A673 (cell line): ENCODE data around the gene LINC00305. TPM values are rescaled to one million over a fixed set of nuclear protein-coding genes. Genes with fewer than 3 reads are reported as not detected.

ENCODE experiments used
- BruUV-seq: library from RNA; stranded (reverse); fragments of 400-500 nt; replicated peaks from 2 replicates; lab custom pipeline; 2021; lab: Mats Ljungman, UMichigan
- CTCF ChIA-PET: fragments of 300-600 bp; sonication (Branson Sonifier 250); formaldehyde crosslinking; loops from one replicate; lab custom pipeline; 2022; ENCODE audit warnings: antibody characterized with exemption; lab: Charles Lee
- POLR2A ChIA-PET: fragments of 300-600 bp; sonication (Branson Sonifier 250); formaldehyde crosslinking; loops from one replicate; lab custom pipeline; 2022; ENCODE audit warnings: antibody characterized with exemption; ENCODE audit not compliant: low non-redundant PET; lab: Charles Lee
- DNase-seq: peaks from one replicate; pipeline ENCODE4 v3.0.0-alpha.2; 2015; ENCODE audit warnings: low spot score
- H3K27ac ChIP-seq: fragments of 200-600 bp; sonication (generic); 2 replicates; pipeline ENCODE4 v1.5.1; 2016; ENCODE audit warnings: mixed run types, low read depth, mild to moderate bottlenecking, mixed read lengths, antibody characterized with exemption, low read length; ENCODE audit not compliant: poor library complexity, severe bottlenecking
- H3K27me3 ChIP-seq: fragments of 200-600 bp; sonication (generic); replicated peaks from 2 replicates; pipeline ENCODE4 v1.6.1; 2017; ENCODE audit warnings: mixed run types, low read depth, mild to moderate bottlenecking, mixed read lengths, antibody characterized with exemption, low read length; ENCODE audit not compliant: insufficient read depth, poor library complexity
- H3K36me3 ChIP-seq: fragments of 200-600 bp; sonication (generic); 2 replicates; pipeline ENCODE4 v1.6.1; 2016; ENCODE audit warnings: mixed run types, mild to moderate bottlenecking, mixed read lengths, antibody characterized with exemption, low read length; ENCODE audit not compliant: insufficient read depth, poor library complexity, severe bottlenecking
- H3K4me1 ChIP-seq: fragments of 200-600 bp; sonication (generic); 2 replicates; pipeline ENCODE4 v1.6.1; 2017; ENCODE audit warnings: mixed run types, mild to moderate bottlenecking, mixed read lengths, antibody characterized with exemption, low read length; ENCODE audit not compliant: insufficient read depth, poor library complexity, severe bottlenecking
- H3K4me3 ChIP-seq: fragments of 200-600 bp; sonication (generic); 2 replicates; pipeline ENCODE4 v1.5.1; 2016; ENCODE audit warnings: low read depth, mixed run types, mild to moderate bottlenecking, mixed read lengths, low read length; ENCODE audit not compliant: poor library complexity, severe bottlenecking
- H3K9me3 ChIP-seq: fragments of 200-600 bp; sonication (generic); 2 replicates; pipeline ENCODE4 v1.6.1; 2016; ENCODE audit warnings: mixed run types, low read depth, mild to moderate bottlenecking, mixed read lengths, antibody characterized with exemption, low read length; ENCODE audit not compliant: poor library complexity, severe bottlenecking
- EZH2 ChIP-seq: fragments of 200-600 bp; sonication (generic); IDR thresholded peaks from 2 replicates; pipeline ENCODE4 v1.6.1; 2017; ENCODE audit warnings: borderline replicate concordance, low read depth, mild to moderate bottlenecking, mixed read lengths, antibody characterized with exemption, low read length; ENCODE audit not compliant: poor library complexity, severe bottlenecking
- intact Hi-C: fragments of 100-400 bp; cut with micrococcal nuclease; formaldehyde crosslinking; loops from one replicate; pipeline ENCODE4 v1.10.0; 2022; ENCODE audit not compliant: unreplicated experiment
- total RNA-seq: library from RNA; stranded (reverse); gene quantifications from 2 replicates; pipeline ENCODE4 v1.2.3, GENCODE V29; 2021
- TF ChIP-seq, protein P1 (sequence below): fragments of 300-800, 200-600 bp; sonication (generic); conservative IDR thresholded peaks from 2 replicates; pipeline ENCODE4 v1.5.1; 2017; ENCODE audit warnings: low read depth, mild to moderate bottlenecking, antibody characterized with exemption, low read length, moderate library complexity, mixed read lengths

LINC00305 gene
- total RNA-seq, 1 experiment from 2014 or later: not detected

DNA sequence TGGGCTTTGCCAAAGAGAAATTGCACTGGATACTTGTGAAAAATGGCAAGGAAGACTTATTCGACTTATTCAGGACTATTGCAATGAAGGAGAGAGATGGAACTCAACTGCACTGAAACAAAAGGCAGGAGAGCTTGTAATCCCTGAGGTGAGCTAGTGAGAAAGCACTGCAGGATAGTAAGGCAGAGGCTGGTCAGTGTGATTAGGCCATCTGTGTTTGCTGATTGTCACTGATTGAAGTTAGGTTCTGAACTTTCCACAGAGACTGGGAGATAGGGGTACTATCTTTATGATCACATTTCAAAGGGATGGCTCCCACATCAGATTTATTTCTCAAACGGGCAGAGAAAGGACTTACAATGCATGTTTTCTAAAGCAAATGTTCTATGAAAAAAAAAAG is 96.1 kb downstream of the LINC00305 start:
- Histone ChIP-seq H3K36me3 (no peaks in the 10 kb centered on the region), H3K27ac (no peak overlapping the region), H3K4me3 (no peak overlapping the region), H3K4me1 (no peaks in the 10 kb centered on the region), H3K9me3 (no peaks in the 10 kb centered on the region), H3K27me3 (no peaks in the 10 kb centered on the region)
- POLR2A ChIA-PET: no interaction called here
- TF ChIP-seq EZH2: no peak
- TF ChIP-seq, protein P1, sequence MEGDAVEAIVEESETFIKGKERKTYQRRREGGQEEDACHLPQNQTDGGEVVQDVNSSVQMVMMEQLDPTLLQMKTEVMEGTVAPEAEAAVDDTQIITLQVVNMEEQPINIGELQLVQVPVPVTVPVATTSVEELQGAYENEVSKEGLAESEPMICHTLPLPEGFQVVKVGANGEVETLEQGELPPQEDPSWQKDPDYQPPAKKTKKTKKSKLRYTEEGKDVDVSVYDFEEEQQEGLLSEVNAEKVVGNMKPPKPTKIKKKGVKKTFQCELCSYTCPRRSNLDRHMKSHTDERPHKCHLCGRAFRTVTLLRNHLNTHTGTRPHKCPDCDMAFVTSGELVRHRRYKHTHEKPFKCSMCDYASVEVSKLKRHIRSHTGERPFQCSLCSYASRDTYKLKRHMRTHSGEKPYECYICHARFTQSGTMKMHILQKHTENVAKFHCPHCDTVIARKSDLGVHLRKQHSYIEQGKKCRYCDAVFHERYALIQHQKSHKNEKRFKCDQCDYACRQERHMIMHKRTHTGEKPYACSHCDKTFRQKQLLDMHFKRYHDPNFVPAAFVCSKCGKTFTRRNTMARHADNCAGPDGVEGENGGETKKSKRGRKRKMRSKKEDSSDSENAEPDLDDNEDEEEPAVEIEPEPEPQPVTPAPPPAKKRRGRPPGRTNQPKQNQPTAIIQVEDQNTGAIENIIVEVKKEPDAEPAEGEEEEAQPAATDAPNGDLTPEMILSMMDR: no peak
- no TSS peak for BruUV-seq
- DNase-seq: no peak
- CTCF ChIA-PET: no interaction called here
- intact Hi-C loops: no loop called here

DNA sequence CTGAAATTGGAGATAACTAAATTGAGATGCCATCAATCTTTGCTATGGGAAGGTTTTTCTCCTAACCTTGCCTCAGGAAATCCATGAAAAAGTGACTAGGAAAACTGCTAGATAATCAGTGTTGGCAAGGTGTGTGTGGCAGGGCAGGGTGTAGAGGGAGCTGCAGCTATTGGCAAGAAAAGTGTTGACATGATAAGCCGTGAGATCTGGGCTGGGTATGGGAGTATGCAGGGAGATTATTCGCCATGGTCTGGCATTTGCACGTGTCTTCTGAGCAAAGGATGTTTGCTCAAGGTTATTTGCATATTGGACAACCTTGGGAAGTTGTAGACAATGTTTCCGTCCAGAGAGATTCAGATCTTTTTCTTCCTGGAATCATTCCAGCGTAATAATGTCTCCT is 104.3 kb downstream of the LINC00305 start:
- TF ChIP-seq, protein P1: no peak
- H3K27me3 ChIP-seq: no peaks in the 10 kb centered on the region
- no peaks in the 10 kb centered on the region for H3K9me3 ChIP-seq
- no TSS peak for BruUV-seq
- no peak overlapping the region for H3K27ac ChIP-seq
- ChIA-PET CTCF (no interaction called here), POLR2A (no interaction called here)
- H3K4me3 ChIP-seq: no peak overlapping the region
- DNase-seq: no peak
- H3K36me3 ChIP-seq: no peaks in the 10 kb centered on the region
- no peaks in the 10 kb centered on the region for H3K4me1 ChIP-seq
- intact Hi-C loops: no loop called here

DNA sequence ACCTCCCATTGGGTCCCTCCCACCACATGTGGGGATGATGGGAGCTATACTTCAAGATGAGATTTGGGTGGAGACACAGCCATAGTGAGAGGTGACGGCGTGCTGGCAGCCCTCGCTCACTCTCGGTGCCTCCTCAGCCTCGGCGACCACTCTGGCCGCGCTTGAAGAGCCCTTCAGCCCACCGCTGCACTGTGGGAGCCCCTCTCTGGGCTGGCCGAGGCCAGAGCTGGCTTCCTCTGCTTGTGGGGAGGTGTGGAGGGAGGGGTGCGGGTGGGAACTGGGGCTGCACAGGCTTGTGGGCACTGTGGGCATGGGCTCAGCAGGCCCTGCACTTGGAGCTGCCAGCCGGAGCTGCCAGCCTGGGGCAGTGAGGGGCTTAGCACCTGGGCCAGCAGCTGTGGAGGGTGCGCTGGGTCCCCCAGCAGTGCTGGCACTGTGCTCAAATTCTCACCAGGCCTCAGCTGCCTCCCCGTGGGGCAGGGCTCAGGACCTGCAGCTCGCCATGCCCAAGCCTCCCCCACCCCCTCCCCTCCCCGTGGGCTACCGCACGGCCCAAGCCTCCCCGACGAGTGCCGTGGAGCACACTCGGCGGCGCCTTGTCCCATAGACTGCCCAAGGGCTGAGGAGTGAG is 106.0 kb downstream of the LINC00305 start:
- Histone ChIP-seq H3K9me3 (no peaks in the 10 kb centered on the region), H3K4me1 (no peaks in the 10 kb centered on the region), H3K27me3 (no peaks in the 10 kb centered on the region), H3K36me3 (no peaks in the 10 kb centered on the region), H3K4me3 (no peak overlapping the region), H3K27ac (no peak overlapping the region)
- no peak for TF ChIP-seq EZH2
- TF ChIP-seq, protein P1: no peak
- ChIA-PET POLR2A (no interaction called here), CTCF (no interaction called here)
- intact Hi-C loops: no loop called here
- no TSS peak for BruUV-seq
- DNase-seq: no peak
